ENCODE results near the gene SH3GL2.

SH3GL2 gene

GRCh38 chr9:17793713-17794622, 215.1 kb downstream of the SH3GL2 start:
- TF ChIP-seq CTCF (IDR thresholded peaks at IDR 0.05; ENCODE audit: low read depth, low read length, missing control alignments) = peak; percentile 30
- no peak overlapping the region for H3K4me3 ChIP-seq (replicated peaks; ENCODE audit: low read depth, low read length)
- DNase-seq (ENCODE audit: extremely low read depth, low read depth) = no peak

GRCh38 chr9:17795744-17796143, 216.9 kb downstream of the SH3GL2 start:
- H3K4me3 ChIP-seq (replicated peaks; ENCODE audit: low read depth, low read length) = no peak overlapping the region
- no peak for TF ChIP-seq CTCF (IDR thresholded peaks at IDR 0.05; ENCODE audit: low read depth, low read length, missing control alignments)
- no peak for DNase-seq (ENCODE audit: extremely low read depth, low read depth)

- no peak for TF ChIP-seq CTCF (IDR thresholded peaks at IDR 0.05; ENCODE audit: low read depth, low read length, missing control alignments)
- DNase-seq (ENCODE audit: extremely low read depth, low read depth) = no peak
- no peak overlapping the region for H3K4me3 ChIP-seq (replicated peaks; ENCODE audit: low read depth, low read length)
These were observed 220.5 kb downstream of the SH3GL2 start for GRCh38 chr9:17799369-17799768.

GRCh38 chr9:17800418-17800817, 221.6 kb downstream of the SH3GL2 start:
- no peak for DNase-seq (ENCODE audit: extremely low read depth, low read depth)
- no peak overlapping the region for H3K4me3 ChIP-seq (replicated peaks; ENCODE audit: low read depth, low read length)
- no peak for TF ChIP-seq CTCF (IDR thresholded peaks at IDR 0.05; ENCODE audit: low read depth, low read length, missing control alignments)

- no peak overlapping the region for H3K4me3 ChIP-seq (replicated peaks; ENCODE audit: low read depth, low read length)
- TF ChIP-seq CTCF (IDR thresholded peaks at IDR 0.05; ENCODE audit: low read depth, low read length, missing control alignments) = peak; percentile 58
- DNase-seq (ENCODE audit: extremely low read depth, low read depth) = peak; percentile 9
These were observed 223.5 kb downstream of the SH3GL2 start for GRCh38 chr9:17802249-17802857.

- H3K4me3 ChIP-seq (replicated peaks; ENCODE audit: low read depth, low read length) = no peak overlapping the region
- TF ChIP-seq CTCF (IDR thresholded peaks at IDR 0.05; ENCODE audit: low read depth, low read length, missing control alignments) = no peak
- DNase-seq (ENCODE audit: extremely low read depth, low read depth) = no peak
These were observed 228.9 kb downstream of the SH3GL2 start for GRCh38 chr9:17807613-17808282.

Data from HFF-Myc (cell line).